OCI-LY3 (cell line): ENCODE results near the gene C1QTNF12.

Experiments used
- CTCF ChIP-seq: fragments of 200-600, 300-600 bp; sonication (generic); IDR thresholded peaks from 2 replicates; pipeline ENCODE4 v1.5.1; 2014; ENCODE audit warnings: antibody characterized with exemption, low read length, low read depth
- EZH2phosphoT487 ChIP-seq: fragments of 200-600 bp; shearing (Covaris generic); IDR thresholded peaks from 2 replicates; pipeline ENCODE4 v1.6.1; 2018; ENCODE audit warnings: antibody characterized with exemption, mixed run types, low read depth

GRCh38 chr1:1273209-1273511 is 26.6 kb upstream of the C1QTNF12 start:
- TF ChIP-seq CTCF (no peak), EZH2phosphoT487 (no peak)
